PC-9 (cell line): Measurements from ENCODE around the gene SMIM1.

Experiments
- CTCF ChIP-seq: fragments of 200-600 bp; sonication (generic); conservative IDR thresholded peaks from 2 replicates; pipeline ENCODE4 v1.6.1; 2017; ENCODE audit warnings: mixed run types, antibody characterized with exemption, mild to moderate bottlenecking, moderate library complexity
- EZH2 ChIP-seq: fragments of 200-600 bp; sonication (generic); IDR thresholded peaks from 2 replicates; pipeline ENCODE4 v1.8.0; 2017; ENCODE audit warnings: antibody characterized with exemption, low read depth

- TF ChIP-seq CTCF (no peak), EZH2 (no peak)
These were observed 24.6 kb upstream of the SMIM1 start for GRCh38 chr1:3747903-3748302.
